K562 (cell line): ENCODE results near the gene CTIF. TPM values are rescaled to one million over a fixed set of nuclear protein-coding genes. Genes with fewer than 3 reads are reported as not detected.
A peak's percentile ranks its signal among the peaks of the same experiment; 100 is the strongest.

Source experiments
- ATAC-seq: fragments of 200-7000 bp; cut with Tn5 transposase; 3 replicates; pipeline ENCODE4 v1.9.1; 2020; ENCODE audit warnings: moderate library complexity
- BruUV-seq: library from RNA; stranded (reverse); fragments of 400-500 nt; replicated peaks from 2 replicates; lab custom pipeline; 2021; lab: Mats Ljungman, UMichigan
- CTCF ChIA-PET: fragments of 300-600 bp; formaldehyde crosslinking; extraction: SDS; loops from one replicate; lab custom pipeline; 2021; ENCODE audit warnings: low intra/inter-chr PET ratio; lab: Yijun Ruan, JAX
- POLR2A ChIA-PET: fragments of 300-600, 350-650 bp; sonication (Branson Sonifier 250); formaldehyde crosslinking; extraction: SDS; loops from one replicate; lab custom pipeline; 2021; ENCODE audit warnings: antibody characterized with exemption, inconsistent platforms; lab: Yijun Ruan, JAX
- DNase-seq, 4 experiments: peaks; one replicate each; pipeline versions ENCODE4 v3.0.0 to v3.0.0-alpha.2; 2011 to 2018; ENCODE audit warnings: low spot score in 3 of 4, mixed read lengths in 3 of 4; ENCODE audit errors: extremely low read depth in 1 of 4
- FAIRE-seq: peaks from 2 replicates; lab custom pipeline; 2011; peaks lifted over from hg19 to GRCh38; lab: Jason Lieb, UNC
- H2AFZ ChIP-seq: 2 replicates; pipeline ENCODE4 v1.6.0; 2011; ENCODE audit warnings: low read depth, low read length, control low read depth, inconsistent platforms
- H3K27ac ChIP-seq: fragments of 200-600 bp; 3 replicates; pipeline ENCODE4 v1.8.0; 2011; ENCODE audit warnings: low read depth, mild to moderate bottlenecking, control low read depth, inconsistent platforms, low read length, moderate library complexity, mixed read lengths; ENCODE audit errors: extremely low read depth
- H3K27me3 ChIP-seq, 2 experiments: fragments of 300-600 bp in 1 of 2; 2 replicates in 1 of 2; 3 replicates in 1 of 2; pipeline versions ENCODE4 v1.6.0 to v1.8.0; 2011; ENCODE audit warnings: inconsistent platforms in 2 of 2, low read length in 2 of 2, mild to moderate bottlenecking in 1 of 2, mixed read lengths in 1 of 2, moderate library complexity in 1 of 2; ENCODE audit not compliant: control insufficient read depth in 2 of 2, insufficient read depth in 2 of 2
- H3K36me3 ChIP-seq: fragments of 300-600 bp; 3 replicates; pipeline ENCODE4 v1.8.0; 2011; ENCODE audit warnings: mild to moderate bottlenecking, low read length, inconsistent platforms; ENCODE audit not compliant: control insufficient read depth, insufficient read depth
- H3K4me1 ChIP-seq, 2 experiments: fragments of 200-600 bp in 1 of 2; replicated peaks in 1 of 2; 2 replicates in 1 of 2; 3 replicates in 1 of 2; pipeline versions ENCODE4 v1.5.1 to v1.8.0; 2011; ENCODE audit warnings: inconsistent platforms in 2 of 2, low read length in 2 of 2, mild to moderate bottlenecking in 1 of 2, mixed read lengths in 1 of 2, moderate library complexity in 1 of 2; ENCODE audit not compliant: control insufficient read depth in 2 of 2, insufficient read depth in 2 of 2
- H3K4me2 ChIP-seq: 2 replicates; pipeline ENCODE4 v1.6.1; 2011; ENCODE audit warnings: low read length, control low read depth, inconsistent platforms, mixed read lengths; ENCODE audit not compliant: insufficient read depth
- H3K4me3 ChIP-seq: fragments of 200-600 bp; sonication (generic), shearing (Covaris generic); 2 replicates; pipeline ENCODE4 v1.5.1; 2016; ENCODE audit warnings: control low read depth, inconsistent platforms
- H3K79me2 ChIP-seq: fragments of 200-600 bp; 3 replicates; pipeline ENCODE4 v1.8.0; 2011; ENCODE audit warnings: low read length, inconsistent platforms; ENCODE audit not compliant: control insufficient read depth, insufficient read depth
- H3K9ac ChIP-seq, 2 experiments: 2 replicates each; pipeline versions ENCODE4 v1.6.0 to v1.6.1; 2011; ENCODE audit warnings: low read depth in 2 of 2, low read length in 2 of 2, control low read depth in 1 of 2, inconsistent platforms in 1 of 2, mild to moderate bottlenecking in 1 of 2, mixed read lengths in 1 of 2; ENCODE audit not compliant: insufficient read depth in 1 of 2
- H3K9me1 ChIP-seq: one replicate; pipeline ENCODE4 v1.6.0; 2011; ENCODE audit warnings: inconsistent platforms, mild to moderate bottlenecking, low read length, moderate library complexity; ENCODE audit not compliant: control insufficient read depth, insufficient read depth
- H3K9me3 ChIP-seq: replicated peaks from 2 replicates; pipeline ENCODE4 v1.5.1; 2011; ENCODE audit warnings: low read depth, low read length, inconsistent platforms; ENCODE audit not compliant: control insufficient read depth, insufficient read depth
- H4K20me1 ChIP-seq: replicated peaks from 2 replicates; pipeline ENCODE4 v1.6.1; 2011; ENCODE audit warnings: low read length, inconsistent platforms, mixed read lengths; ENCODE audit not compliant: control insufficient read depth, insufficient read depth
- BHLHE40 ChIP-seq: IDR thresholded peaks from 2 replicates; pipeline ENCODE4 v1.6.1; 2011; ENCODE audit warnings: low read length, improper control_type of control experiment
- EWSR1 ChIP-seq: fragments of 450-650 bp; IDR thresholded peaks from 2 replicates; pipeline ENCODE4 v1.6.1; 2018; ENCODE audit warnings: borderline replicate concordance, mild to moderate bottlenecking, low read depth, moderate library complexity; ENCODE audit not compliant: partially characterized antibody
- RBM25 ChIP-seq: fragments of 200-400 bp; formaldehyde crosslinking; IDR thresholded peaks from 2 replicates; pipeline ENCODE4 v1.6.1; 2018; ENCODE audit warnings: low read length, low read depth, moderate library complexity; ENCODE audit not compliant: severe bottlenecking
- ZFP36 ChIP-seq: fragments of 150-350 bp; IDR thresholded peaks from 2 replicates; pipeline ENCODE4 v1.6.1; 2018; ENCODE audit warnings: low read length, low read depth; ENCODE audit not compliant: partially characterized antibody
- WGBS: fragments of 100-300 bp; shearing (Covaris generic); methylation state at CpG from one replicate; pipeline ENCODE4 v1.1.6; 2016; ENCODE audit warnings: low coverage, mixed read lengths; ENCODE audit not compliant: insufficient coverage; ENCODE audit errors: missing lambda C conversion rate; 5-methylcytosine and 5-hydroxymethylcytosine counted together
- in situ Hi-C: fragments of 300-500 bp; cut with MboI; formaldehyde crosslinking; loops from 4 replicates; pipeline ENCODE4 v1.15.0; 2018; ENCODE audit warnings: inconsistent platforms, mixed read lengths
- intact Hi-C: fragments of 100-400 bp; cut with micrococcal nuclease; formaldehyde crosslinking; loops from 2 replicates; pipeline ENCODE4 v1.14.2; 2022
- polyA plus RNA-seq, 8 experiments: library from polyadenylated mRNA; depleted of rRNA in 4 of 8; stranded (reverse) in 5 of 8; unstranded in 3 of 8; fragments of >200 nt; fragmentation: Nextera tagmentation in 2 of 8; fragmentation: Illumina TruSeq in 1 of 8; extraction: Ambion mirVana in 2 of 8; extraction: Trizol in 1 of 8; gene quantifications; 2 replicates each; pipeline versions ENCODE4 v1.2.1 to v1.2.3, GENCODE V29; 2011 to 2014; ENCODE audit warnings: inconsistent platforms in 1 of 8, missing spikeins in 1 of 8
- total RNA-seq, 7 experiments: library from RNA; depleted of rRNA in 6 of 7; stranded (reverse); fragments of >200 nt in 6 of 7; fragmentation: Illumina TruSeq in 2 of 7; extraction: Trizol in 2 of 7; gene quantifications; 2 replicates each; pipeline versions ENCODE4 v1.2.1 to v1.2.3, GENCODE V29; 2011 to 2021; ENCODE audit warnings: low replicate concordance in 1 of 7
- TF ChIP-seq, protein P1 (sequence below): fragments of 450-650 bp; IDR thresholded peaks from 2 replicates; pipeline ENCODE4 v1.7.0; 2016; ENCODE audit warnings: borderline replicate concordance

Gene CTIF
- total and polyA plus RNA-seq, 9 of the 15 experiments (the other 6 are each of a cell fraction or from before 2014, with no cell fraction given), result 0.17 to 11.5 (median 2.2) TPM

DNA sequence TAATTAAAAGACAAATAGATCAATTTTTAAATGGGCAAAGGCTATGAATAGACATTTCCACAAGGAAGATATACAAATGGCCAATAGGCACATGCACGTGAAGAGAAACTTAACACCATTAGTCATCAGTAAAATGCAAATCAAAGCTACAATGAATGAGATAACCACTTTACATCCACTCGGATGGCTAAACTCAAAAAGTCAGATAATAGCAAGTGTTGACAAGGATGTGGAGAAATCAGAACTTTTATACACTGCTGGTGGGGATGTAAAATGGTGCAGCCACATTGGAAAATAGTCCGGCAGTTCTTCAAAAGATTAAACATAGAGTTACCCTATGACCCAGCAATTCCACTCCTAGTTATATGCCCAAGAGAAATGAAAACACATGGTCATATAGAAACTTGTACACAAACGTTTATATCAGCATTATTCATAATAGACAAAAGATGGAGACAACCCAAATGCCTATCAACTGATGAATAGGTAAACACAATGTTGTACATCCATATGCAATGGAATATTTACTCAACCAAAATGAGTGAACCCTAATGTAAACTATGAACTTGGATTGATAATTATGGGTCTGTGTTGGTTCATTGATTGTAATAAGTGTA is 360.8 kb downstream of the CTIF start:
- BruUV-seq, result no TSS peak
- no peaks in the 10 kb centered on the region for H3K9me3 ChIP-seq
- CTCF ChIA-PET, result no interaction called here
- no peak overlapping the region for H3K9ac ChIP-seq
- peak; percentile 53 for TF ChIP-seq ZFP36
- TF ChIP-seq, protein P1, sequence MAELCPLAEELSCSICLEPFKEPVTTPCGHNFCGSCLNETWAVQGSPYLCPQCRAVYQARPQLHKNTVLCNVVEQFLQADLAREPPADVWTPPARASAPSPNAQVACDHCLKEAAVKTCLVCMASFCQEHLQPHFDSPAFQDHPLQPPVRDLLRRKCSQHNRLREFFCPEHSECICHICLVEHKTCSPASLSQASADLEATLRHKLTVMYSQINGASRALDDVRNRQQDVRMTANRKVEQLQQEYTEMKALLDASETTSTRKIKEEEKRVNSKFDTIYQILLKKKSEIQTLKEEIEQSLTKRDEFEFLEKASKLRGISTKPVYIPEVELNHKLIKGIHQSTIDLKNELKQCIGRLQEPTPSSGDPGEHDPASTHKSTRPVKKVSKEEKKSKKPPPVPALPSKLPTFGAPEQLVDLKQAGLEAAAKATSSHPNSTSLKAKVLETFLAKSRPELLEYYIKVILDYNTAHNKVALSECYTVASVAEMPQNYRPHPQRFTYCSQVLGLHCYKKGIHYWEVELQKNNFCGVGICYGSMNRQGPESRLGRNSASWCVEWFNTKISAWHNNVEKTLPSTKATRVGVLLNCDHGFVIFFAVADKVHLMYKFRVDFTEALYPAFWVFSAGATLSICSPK, result no peak
- TF ChIP-seq RBM25, result peak; percentile 62
- TF ChIP-seq EWSR1, result no peak
- TF ChIP-seq BHLHE40, result peak; percentile 33; the same call in 1 of the 2 replicates
- peaks cover 23 to 24% of the 10 kb centered on the region in 2 experiments for H3K4me1 ChIP-seq
- no peak overlapping the region for H3K4me2 ChIP-seq
- DNase-seq (no peak), FAIRE-seq (no peak), ATAC-seq (no peak)
- no peak overlapping the region for H2AFZ ChIP-seq
- no peaks in the 10 kb centered on the region for H3K9me1 ChIP-seq
- POLR2A ChIA-PET, result no interaction called here
- intact Hi-C loops, result loop anchor here (10.0 kb wide), 1 partner anchor 115 kb away; no protein-coding TSS in a partner anchor
- H3K27me3 ChIP-seq, result no peaks in the 10 kb centered on the region
- 23% methylated on average over 4 of the region's 4 CpGs for WGBS
- H3K36me3 ChIP-seq, result no peaks in the 10 kb centered on the region
- no peak overlapping the region for H3K4me3 ChIP-seq
- in situ Hi-C loops, result no loop called here
- 0 out of 2 replicates have a peak, but pooled peaks cover 3% of the 10 kb centered on the region for H4K20me1 ChIP-seq
- H3K27ac ChIP-seq, result no peak overlapping the region
- H3K79me2 ChIP-seq, result no peaks in the 10 kb centered on the region
